Measurements from ENCODE around the gene DHX34.
"Not testable (repeated sequence)": the region's sequence is repeated elsewhere in the genome, so short reads cannot be mapped to it uniquely, and the experiment has no call there.

DNA sequence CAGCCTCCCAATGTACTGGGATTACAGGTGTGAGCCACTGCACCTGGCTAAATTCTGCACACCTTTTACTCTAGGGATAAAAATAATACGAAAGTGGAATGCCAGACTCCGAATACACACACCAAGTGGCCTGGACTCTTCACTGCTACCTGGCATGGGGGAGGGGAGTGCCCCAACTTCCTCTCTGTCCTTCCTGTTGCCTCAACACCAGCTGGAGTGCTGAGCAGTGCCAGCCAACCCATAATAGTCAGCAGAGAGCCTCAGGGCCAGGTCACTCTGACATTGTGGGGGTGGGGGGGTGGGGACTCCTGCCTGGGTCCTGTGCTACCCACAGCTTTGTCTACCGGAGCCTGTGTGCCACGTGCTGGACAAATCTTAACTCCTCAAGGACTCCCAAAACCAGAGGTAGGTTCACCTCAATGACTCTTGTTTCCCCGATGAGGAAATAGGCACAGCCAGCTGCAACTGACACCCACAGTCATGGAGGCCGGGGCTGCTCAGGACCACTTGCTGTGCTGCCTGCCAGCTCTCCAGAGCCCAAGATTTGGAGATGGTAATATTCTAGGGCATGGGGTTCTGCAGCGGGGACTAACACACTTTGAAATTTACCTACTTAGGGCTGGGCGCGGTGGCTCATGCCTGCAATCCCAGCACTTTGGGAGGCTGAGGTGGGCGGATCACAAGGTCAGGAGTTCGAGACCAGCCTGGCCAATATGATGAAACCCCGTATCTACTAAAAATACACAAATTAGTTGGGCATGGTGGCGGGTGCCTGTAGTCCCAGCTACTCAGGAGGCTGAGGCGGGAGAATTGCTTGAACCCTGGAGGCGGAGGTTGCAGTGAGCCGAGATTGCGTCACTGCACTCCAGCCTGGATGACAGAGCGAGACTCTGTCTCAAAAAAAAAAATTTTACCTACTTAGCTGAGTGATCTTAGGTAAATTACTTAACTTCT lies 12.1 kb upstream of the DHX34 start:
- TF ChIP-seq, protein P1, sequence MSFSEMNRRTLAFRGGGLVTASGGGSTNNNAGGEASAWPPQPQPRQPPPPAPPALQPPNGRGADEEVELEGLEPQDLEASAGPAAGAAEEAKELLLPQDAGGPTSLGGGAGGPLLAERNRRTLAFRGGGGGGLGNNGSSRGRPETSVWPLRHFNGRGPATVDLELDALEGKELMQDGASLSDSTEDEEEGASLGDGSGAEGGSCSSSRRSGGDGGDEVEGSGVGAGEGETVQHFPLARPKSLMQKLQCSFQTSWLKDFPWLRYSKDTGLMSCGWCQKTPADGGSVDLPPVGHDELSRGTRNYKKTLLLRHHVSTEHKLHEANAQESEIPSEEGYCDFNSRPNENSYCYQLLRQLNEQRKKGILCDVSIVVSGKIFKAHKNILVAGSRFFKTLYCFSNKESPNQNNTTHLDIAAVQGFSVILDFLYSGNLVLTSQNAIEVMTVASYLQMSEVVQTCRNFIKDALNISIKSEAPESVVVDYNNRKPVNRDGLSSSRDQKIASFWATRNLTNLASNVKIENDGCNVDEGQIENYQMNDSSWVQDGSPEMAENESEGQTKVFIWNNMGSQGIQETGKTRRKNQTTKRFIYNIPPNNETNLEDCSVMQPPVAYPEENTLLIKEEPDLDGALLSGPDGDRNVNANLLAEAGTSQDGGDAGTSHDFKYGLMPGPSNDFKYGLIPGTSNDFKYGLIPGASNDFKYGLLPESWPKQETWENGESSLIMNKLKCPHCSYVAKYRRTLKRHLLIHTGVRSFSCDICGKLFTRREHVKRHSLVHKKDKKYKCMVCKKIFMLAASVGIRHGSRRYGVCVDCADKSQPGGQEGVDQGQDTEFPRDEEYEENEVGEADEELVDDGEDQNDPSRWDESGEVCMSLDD (tag by site-specific recombination; IDR thresholded peaks at IDR 0.05): not testable (repeated sequence)
- TF ChIP-seq, protein P2, sequence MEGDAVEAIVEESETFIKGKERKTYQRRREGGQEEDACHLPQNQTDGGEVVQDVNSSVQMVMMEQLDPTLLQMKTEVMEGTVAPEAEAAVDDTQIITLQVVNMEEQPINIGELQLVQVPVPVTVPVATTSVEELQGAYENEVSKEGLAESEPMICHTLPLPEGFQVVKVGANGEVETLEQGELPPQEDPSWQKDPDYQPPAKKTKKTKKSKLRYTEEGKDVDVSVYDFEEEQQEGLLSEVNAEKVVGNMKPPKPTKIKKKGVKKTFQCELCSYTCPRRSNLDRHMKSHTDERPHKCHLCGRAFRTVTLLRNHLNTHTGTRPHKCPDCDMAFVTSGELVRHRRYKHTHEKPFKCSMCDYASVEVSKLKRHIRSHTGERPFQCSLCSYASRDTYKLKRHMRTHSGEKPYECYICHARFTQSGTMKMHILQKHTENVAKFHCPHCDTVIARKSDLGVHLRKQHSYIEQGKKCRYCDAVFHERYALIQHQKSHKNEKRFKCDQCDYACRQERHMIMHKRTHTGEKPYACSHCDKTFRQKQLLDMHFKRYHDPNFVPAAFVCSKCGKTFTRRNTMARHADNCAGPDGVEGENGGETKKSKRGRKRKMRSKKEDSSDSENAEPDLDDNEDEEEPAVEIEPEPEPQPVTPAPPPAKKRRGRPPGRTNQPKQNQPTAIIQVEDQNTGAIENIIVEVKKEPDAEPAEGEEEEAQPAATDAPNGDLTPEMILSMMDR (tag by site-specific recombination; IDR thresholded peaks at IDR 0.05): not testable (repeated sequence)
- not testable (repeated sequence) for TF ChIP-seq ZNF76 (tag by site-specific recombination; IDR thresholded peaks at IDR 0.05; ENCODE audit: borderline replicate concordance, low read depth); ZNF785 (tag by site-specific recombination; IDR thresholded peaks at IDR 0.05); AEBP2 (tag by site-specific recombination; IDR thresholded peaks at IDR 0.05; ENCODE audit: borderline replicate concordance); ZNF24 (tag by site-specific recombination; IDR thresholded peaks at IDR 0.05)
